Testis (tissue), 2 donors: ENCODE results near the gene LACTB.

ENCODE experiments used
- POLR2A ChIP-seq: fragments of 450-650 bp; IDR thresholded peaks from one replicate; pipeline ENCODE4 v1.6.1; 2017; ENCODE audit warnings: antibody characterized with exemption, mild to moderate bottlenecking, moderate library complexity
- TF ChIP-seq, protein P1 (sequence below), 3 experiments: fragments of 450-650 bp in 2 of 3; fragments of 200-600 bp in 1 of 3; sonication (generic) in 1 of 3; IDR thresholded peaks; one replicate each; pipeline ENCODE4 v1.5.1; 2016 to 2019; ENCODE audit warnings: antibody characterized with exemption in 3 of 3, mild to moderate bottlenecking in 2 of 3, moderate library complexity in 1 of 3

DNA sequence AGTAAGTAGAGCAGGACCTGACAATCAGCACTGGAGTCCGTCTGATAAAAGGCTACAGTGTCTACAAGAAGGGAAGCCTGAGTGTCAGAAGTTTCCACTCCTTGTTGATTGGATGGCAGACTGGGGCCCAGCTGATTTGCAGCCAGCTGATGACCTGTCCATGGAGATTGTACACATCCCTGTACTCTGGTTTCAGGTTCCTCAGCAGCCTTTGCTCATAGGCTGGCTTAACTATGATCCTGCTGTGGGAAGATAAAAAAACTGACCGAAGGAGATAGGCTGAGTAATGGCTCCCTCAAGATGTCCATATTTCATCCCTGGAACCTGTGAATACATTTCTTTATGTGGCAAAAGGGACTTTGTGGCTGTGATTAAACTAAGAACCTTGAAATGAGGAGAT, 11.7 kb upstream of the LACTB start:
- TF ChIP-seq, protein P1, sequence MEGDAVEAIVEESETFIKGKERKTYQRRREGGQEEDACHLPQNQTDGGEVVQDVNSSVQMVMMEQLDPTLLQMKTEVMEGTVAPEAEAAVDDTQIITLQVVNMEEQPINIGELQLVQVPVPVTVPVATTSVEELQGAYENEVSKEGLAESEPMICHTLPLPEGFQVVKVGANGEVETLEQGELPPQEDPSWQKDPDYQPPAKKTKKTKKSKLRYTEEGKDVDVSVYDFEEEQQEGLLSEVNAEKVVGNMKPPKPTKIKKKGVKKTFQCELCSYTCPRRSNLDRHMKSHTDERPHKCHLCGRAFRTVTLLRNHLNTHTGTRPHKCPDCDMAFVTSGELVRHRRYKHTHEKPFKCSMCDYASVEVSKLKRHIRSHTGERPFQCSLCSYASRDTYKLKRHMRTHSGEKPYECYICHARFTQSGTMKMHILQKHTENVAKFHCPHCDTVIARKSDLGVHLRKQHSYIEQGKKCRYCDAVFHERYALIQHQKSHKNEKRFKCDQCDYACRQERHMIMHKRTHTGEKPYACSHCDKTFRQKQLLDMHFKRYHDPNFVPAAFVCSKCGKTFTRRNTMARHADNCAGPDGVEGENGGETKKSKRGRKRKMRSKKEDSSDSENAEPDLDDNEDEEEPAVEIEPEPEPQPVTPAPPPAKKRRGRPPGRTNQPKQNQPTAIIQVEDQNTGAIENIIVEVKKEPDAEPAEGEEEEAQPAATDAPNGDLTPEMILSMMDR (IDR thresholded peaks at IDR 0.05), result no peak
- TF ChIP-seq POLR2A, result no peak
